Upper lobe of left lung (tissue), 4 donors: ENCODE results near the gene ST3GAL3.

ENCODE experiments used
- CTCF ChIP-seq, 6 experiments: fragments of 450-650 bp in 4 of 6; fragments of 200-600 bp in 2 of 6; sonication (generic) in 2 of 6; IDR thresholded peaks; one replicate each; pipeline ENCODE4 v1.5.1; 2016 to 2019; ENCODE audit warnings: antibody characterized with exemption in 6 of 6
- EP300 ChIP-seq, 4 donors: sonication (generic); formaldehyde crosslinking; IDR thresholded peaks; one replicate each; pipeline ENCODE4 v1.5.1; 2017; ENCODE audit warnings: antibody characterized with exemption in 4 of 4, control low read depth in 2 of 4
- POLR2AphosphoS5 ChIP-seq, 2 donors: sonication (generic); formaldehyde crosslinking; IDR thresholded peaks; one replicate each; pipeline ENCODE4 v1.5.1; 2017; ENCODE audit warnings: antibody characterized with exemption in 2 of 2

- no peak for TF ChIP-seq CTCF (IDR thresholded peaks at IDR 0.05)
- no peak for TF ChIP-seq POLR2AphosphoS5 (IDR thresholded peaks at IDR 0.05)
- TF ChIP-seq EP300 (IDR thresholded peaks at IDR 0.05) = no peak
Observed at GRCh38 chr1:43671626-43672330, 35.6 kb upstream of the ST3GAL3 start.
